ENCODE data around the gene ACVR2B. TPM values are rescaled to one million over a fixed set of nuclear protein-coding genes. Genes with fewer than 3 reads are reported as not detected.

The ACVR2B gene
- polyA plus RNA-seq, 4 donors = 6.8 to 21.2 (median 16.7) TPM

- DNase-seq (ENCODE audit: low read depth in 4 of 4, low spot score in 3 of 4) = no peak
Measured at GRCh38 chr3:38522002-38522401, 68.3 kb downstream of the ACVR2B start.

- DNase-seq (ENCODE audit: low read depth in 4 of 4, low spot score in 3 of 4) = no peak
Measured at GRCh38 chr3:38524141-38524739, 70.5 kb downstream of the ACVR2B start.

- no peak for DNase-seq (ENCODE audit: low read depth in 4 of 4, low spot score in 3 of 4)
Measured at GRCh38 chr3:38526792-38527191, 73.1 kb downstream of the ACVR2B start.

GRCh38 chr3:38528457-38528856 lies 74.8 kb downstream of the ACVR2B start:
- no peak for DNase-seq (ENCODE audit: low read depth in 4 of 4, low spot score in 3 of 4)

GRCh38 chr3:38532529-38532928 lies 78.8 kb downstream of the ACVR2B start:
- DNase-seq (ENCODE audit: low read depth in 4 of 4, low spot score in 3 of 4) = no peak

- DNase-seq (ENCODE audit: low read depth in 4 of 4, low spot score in 3 of 4) = no peak
Measured at GRCh38 chr3:38533285-38533976, 79.7 kb downstream of the ACVR2B start.

GRCh38 chr3:38534180-38534579 lies 80.5 kb downstream of the ACVR2B start:
- DNase-seq (ENCODE audit: low read depth in 4 of 4, low spot score in 3 of 4) = no peak

- no peak for DNase-seq (ENCODE audit: low read depth in 4 of 4, low spot score in 3 of 4)
Measured at GRCh38 chr3:38534604-38535003, 80.9 kb downstream of the ACVR2B start.

- DNase-seq (ENCODE audit: low read depth in 4 of 4, low spot score in 3 of 4) = no peak
Measured at GRCh38 chr3:38536671-38537070, 83.0 kb downstream of the ACVR2B start.

- DNase-seq (ENCODE audit: low read depth in 4 of 4, low spot score in 3 of 4) = no peak
Measured at GRCh38 chr3:38538773-38539353, 85.2 kb downstream of the ACVR2B start.

- DNase-seq (ENCODE audit: low read depth in 4 of 4, low spot score in 3 of 4) = no peak
Measured at GRCh38 chr3:38541806-38542205, 88.1 kb downstream of the ACVR2B start.

Other genes with a start within 250 kb of the ACVR2B start
- 1 to 10 TPM in 3 of 4 donors, under 1 TPM in 1; 0.12 to 3.8 (median 2.1) TPM for gene SLC22A13, start 188.1 kb upstream of the ACVR2B start, polyA plus RNA-seq (ENCODE audit: insufficient read length in 4 of 4)
- under 1 TPM; 0.10 to 0.78 (median 0.44) TPM for gene SLC22A14, start 171.6 kb upstream of the ACVR2B start, polyA plus RNA-seq (ENCODE audit: insufficient read length in 4 of 4)
- gene XYLB, start 107.1 kb upstream of the ACVR2B start, polyA plus RNA-seq (ENCODE audit: insufficient read length in 4 of 4) = 10 to 100 TPM in 2 of 4 donors, 1 to 10 TPM in 2; 5.2 to 14.0 (median 9.4) TPM
- gene EXOG, start 42.5 kb downstream of the ACVR2B start, polyA plus RNA-seq (ENCODE audit: insufficient read length in 4 of 4) = 10 to 100 TPM; 14.1 to 18.0 (median 15.5) TPM
- 1 to 10 TPM in 2 of 4 donors, under 1 TPM in 2; 0.89 to 2.0 (median 1.0) TPM for gene SCN5A, start 195.8 kb downstream of the ACVR2B start, polyA plus RNA-seq (ENCODE audit: insufficient read length in 4 of 4)

Data from left renal pelvis (tissue), 4 donors.